Stimulated activated naive CD8-positive, alpha-beta T cell treated with anti-CD3 and anti-CD28 coated beads, Interleukin-15, amount 100 ng/mL, for 72 hours (primary cell): ENCODE data around the gene RSPO3.
"Not testable (repeated sequence)": the region's sequence is repeated elsewhere in the genome, so short reads cannot be mapped to it uniquely, and the experiment has no call there.

Experiments
- ATAC-seq: fragments of 150-1000 bp; cut with Tn5 transposase; 2 replicates; pipeline ENCODE4 v1.10.0; 2021; ENCODE audit warnings: mild to moderate bottlenecking, moderate library complexity
- DNase-seq, 2 donors: peaks; one replicate each; pipeline ENCODE4 v3.0.0; 2021 to 2022
- H3K27ac Mint-ChIP-seq, 2 donors: one replicate each; pipeline ENCODE4 v1.8.0; 2022; ENCODE audit warnings: mild to moderate bottlenecking in 2 of 2, mixed read lengths in 2 of 2, moderate library complexity in 2 of 2
- H3K27me3 Mint-ChIP-seq: one replicate; pipeline ENCODE4 v1.8.0; 2022; ENCODE audit warnings: mixed read lengths
- H3K4me1 Mint-ChIP-seq: one replicate; pipeline ENCODE4 v1.8.0; 2022; ENCODE audit warnings: mild to moderate bottlenecking, mixed read lengths
- H3K4me3 Mint-ChIP-seq, 2 donors: one replicate each; pipeline ENCODE4 v1.8.0; 2022; ENCODE audit warnings: mild to moderate bottlenecking in 2 of 2, mixed read lengths in 2 of 2, moderate library complexity in 1 of 2
- H3K9me3 Mint-ChIP-seq, 2 donors: one replicate each; pipeline ENCODE4 v1.8.0; 2022; ENCODE audit warnings: mixed read lengths in 2 of 2

The RSPO3 gene

DNA sequence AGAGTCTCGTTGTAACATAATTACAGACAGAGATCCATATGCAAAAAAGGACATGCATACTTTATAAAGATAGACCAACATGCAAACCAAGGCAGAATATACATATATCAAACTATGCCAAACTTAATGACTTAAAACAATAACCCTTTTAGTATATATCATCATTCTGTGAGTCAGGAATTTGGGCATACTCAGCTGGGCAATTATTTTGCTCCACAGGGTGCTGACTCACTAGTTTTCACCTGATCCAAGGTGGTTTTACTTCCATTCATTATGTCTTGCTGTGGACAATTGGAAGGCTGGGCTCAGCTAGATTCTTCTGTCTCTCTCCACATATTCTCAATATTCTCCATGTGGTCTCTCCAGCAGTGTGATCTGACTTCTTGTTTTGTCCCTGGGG, 107.0 kb downstream of the RSPO3 start:
- no peaks in the 10 kb centered on the region for H3K4me1 Mint-ChIP-seq
- H3K4me3 Mint-ChIP-seq, result no peak overlapping the region
- H3K9me3 Mint-ChIP-seq, result peaks cover 6 to 15% of the 10 kb centered on the region in 2 donors
- peaks cover 32% of the 10 kb centered on the region for H3K27me3 Mint-ChIP-seq
- DNase-seq, result no peak
- no peak overlapping the region for H3K27ac Mint-ChIP-seq
- no peak for ATAC-seq

DNA sequence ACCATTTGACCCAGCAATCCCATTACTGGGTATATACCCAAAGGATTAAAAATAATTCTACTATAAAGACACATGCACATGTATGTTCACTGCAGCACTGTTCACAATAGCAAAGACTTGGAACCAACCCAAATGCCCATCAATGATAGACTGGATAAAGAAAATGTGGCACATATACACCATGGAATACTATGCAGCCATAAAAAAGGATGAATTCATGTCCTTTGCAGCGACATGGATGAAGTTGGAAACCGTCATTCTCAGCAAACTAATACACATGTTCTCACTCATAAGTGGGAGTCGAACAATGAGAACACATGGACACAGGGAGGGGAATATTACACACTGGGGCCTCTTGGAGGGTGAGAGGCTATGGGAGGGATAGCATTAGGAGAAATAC, 115.3 kb downstream of the RSPO3 start:
- not testable (repeated sequence) for H3K4me3 Mint-ChIP-seq, DNase-seq, H3K27ac Mint-ChIP-seq, ATAC-seq, H3K4me1 Mint-ChIP-seq
- Mint-ChIP-seq H3K27me3 (peaks cover 23% of the 10 kb centered on the region), H3K9me3 (peaks cover 21 to 25% of the 10 kb centered on the region in 2 donors)

DNA sequence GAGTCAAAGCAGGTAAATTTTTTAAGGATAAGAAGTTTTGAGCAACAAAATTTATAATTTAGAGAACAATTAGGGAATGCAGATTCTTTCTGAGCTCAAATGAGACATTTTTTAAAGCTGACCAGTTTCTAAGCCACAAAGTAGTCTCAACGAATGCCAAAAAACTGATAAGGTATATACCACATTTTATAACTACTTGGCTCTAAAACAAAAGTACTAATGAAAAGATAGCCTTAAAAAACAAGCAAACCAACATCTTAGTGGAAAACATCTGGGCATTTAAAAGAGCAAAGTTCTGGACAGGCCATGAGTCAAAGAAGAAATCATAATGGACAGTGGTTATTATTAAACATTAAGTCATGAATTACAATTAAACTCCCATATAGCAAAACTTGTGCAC, 125.0 kb downstream of the RSPO3 start:
- no peak for DNase-seq
- ATAC-seq, result no peak
- Mint-ChIP-seq H3K9me3 (no peaks in the 10 kb centered on the region), H3K4me1 (no peaks in the 10 kb centered on the region), H3K27me3 (peaks cover 5% of the 10 kb centered on the region), H3K4me3 (no peak overlapping the region), H3K27ac (no peak overlapping the region)
